Activated naive CD8-positive, alpha-beta T cell treated with anti-CD3 and anti-CD28 coated beads, Interleukin-2, amount 50 U/mL, for 16 hours (primary cell): ENCODE data around the gene GAB4.

Experiments
- DNase-seq: peaks from one replicate; pipeline ENCODE4 v3.0.0-alpha.2; 2020; ENCODE audit warnings: low read depth, low spot score

The GAB4 gene

DNA sequence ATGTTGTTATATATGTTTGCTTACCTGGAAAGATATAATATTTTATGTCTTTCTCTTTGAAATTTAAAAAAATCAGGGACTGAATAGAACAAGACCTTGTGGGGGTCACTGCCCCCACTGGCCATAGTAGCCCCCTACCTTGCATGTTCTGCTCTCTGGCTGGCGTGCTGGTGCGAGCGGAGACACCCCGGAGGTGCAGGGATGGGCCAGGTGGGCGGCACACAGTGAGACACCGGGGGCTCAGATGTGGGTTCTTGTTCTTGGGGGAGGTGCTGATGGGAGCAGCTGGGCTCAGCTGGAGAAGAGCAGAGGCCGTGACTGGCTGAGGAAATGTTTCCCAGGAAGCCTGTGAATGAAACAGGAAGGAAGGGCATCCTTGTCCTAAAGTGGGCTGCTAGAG, 20.2 kb downstream of the GAB4 start:
- DNase-seq = no peak

- DNase-seq = no peak
Measured at GRCh38 chr22:16975155-16975885, 32.7 kb downstream of the GAB4 start.

- DNase-seq = no peak
Measured at GRCh38 chr22:16974298-16975084, 33.5 kb downstream of the GAB4 start.

GRCh38 chr22:16973591-16974297, 34.3 kb downstream of the GAB4 start:
- DNase-seq = no peak

- no peak for DNase-seq
Measured at GRCh38 chr22:16972311-16972710, 35.7 kb downstream of the GAB4 start.

- no peak for DNase-seq
Measured at GRCh38 chr22:16970446-16970845, 37.6 kb downstream of the GAB4 start.

DNA sequence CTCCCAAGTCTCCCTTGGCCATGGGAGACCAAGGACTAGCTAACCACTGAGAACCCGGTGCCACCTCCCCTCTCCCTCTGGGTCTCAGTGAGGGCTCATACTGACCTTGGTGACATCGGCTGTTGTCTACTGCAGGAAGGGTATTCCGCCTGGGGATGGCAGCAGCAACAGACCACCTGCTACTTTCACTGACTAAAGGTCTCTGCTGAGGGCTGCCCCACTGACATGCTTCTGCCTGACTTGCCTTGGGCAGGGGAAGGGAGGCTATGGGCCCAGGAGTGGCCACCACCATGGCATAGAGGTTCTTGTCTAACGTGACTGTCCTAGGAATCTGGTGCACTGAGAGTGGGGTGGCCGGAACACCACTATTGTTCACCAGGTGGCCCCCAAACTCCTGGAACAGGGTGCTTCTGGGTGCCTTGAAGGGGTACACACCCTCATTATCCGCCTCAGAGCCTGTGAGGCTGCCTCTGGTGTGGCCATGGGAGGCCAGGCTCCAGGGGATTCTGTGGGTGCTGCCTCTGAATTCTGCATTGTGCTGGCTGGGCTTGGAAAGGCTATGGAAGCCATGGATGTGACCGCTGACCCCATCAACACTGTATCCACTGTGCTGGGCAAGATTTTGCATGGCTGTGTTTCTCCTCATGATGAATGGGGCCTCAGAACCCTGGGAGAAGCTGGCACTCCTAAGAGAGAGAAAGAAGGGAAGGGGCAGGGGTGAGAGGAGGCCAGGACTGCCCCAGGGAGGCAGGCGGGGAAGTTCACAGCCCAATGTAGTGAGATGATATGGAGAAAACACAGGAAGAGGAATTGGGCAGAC, 38.3 kb downstream of the GAB4 start:
- no peak for DNase-seq

- no peak for DNase-seq
Measured at GRCh38 chr22:16968218-16968595, 39.8 kb downstream of the GAB4 start.

DNA sequence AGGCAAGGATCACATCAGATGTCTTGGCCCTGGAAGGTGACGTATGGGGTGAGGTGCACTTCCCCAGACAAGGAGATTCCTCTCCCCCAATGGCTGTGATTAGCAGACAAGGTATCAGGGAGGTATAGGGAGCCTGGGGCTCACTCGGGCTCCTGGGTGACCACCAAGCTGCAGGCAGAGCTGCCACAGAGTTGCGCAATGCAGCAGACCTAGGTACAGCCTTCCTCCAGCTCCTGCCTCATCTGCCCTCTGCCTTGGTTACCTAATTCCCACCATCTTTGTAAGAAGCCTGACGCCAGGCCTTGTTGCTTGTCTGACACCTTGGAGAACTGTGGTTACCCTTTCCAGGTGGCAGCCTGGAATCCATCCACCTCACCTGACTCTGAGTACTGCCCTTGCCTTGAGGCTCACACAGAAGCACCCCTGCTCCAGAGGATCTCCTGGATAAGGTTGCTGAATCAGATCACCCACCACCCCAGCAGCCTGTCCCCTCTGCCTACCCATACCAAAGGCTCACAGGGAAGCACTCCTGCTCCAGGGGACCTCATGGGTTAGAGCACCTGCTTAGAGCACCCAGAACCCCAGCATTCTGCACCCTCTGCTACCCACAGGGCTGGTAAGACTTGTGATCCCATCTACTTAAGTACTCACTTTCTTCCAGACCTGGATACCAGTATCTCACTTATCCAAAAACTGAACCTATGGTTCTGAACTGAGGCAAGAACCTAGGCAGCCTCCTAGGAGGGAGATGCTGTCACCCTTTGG, 40.4 kb downstream of the GAB4 start:
- DNase-seq = no peak

DNA sequence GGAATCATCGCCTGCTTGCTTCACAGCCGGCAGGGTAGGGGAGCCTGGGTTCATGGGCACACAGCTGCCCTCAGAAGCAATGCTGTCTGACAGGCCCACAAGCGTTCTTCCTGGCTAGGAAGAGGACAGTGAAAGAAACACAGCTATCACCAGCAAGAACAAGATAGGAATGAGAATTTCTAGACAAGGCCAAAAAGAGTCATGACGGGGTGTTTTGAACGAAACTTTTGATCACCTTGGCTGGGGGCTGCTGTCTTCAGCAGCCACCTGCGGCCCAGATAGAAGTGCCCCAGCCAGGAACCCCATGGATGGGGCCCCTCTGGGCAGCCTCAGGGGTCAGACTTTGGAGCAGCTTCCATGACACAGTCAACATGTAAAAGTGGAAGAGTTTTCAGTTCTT, 41.8 kb downstream of the GAB4 start:
- DNase-seq = no peak

DNA sequence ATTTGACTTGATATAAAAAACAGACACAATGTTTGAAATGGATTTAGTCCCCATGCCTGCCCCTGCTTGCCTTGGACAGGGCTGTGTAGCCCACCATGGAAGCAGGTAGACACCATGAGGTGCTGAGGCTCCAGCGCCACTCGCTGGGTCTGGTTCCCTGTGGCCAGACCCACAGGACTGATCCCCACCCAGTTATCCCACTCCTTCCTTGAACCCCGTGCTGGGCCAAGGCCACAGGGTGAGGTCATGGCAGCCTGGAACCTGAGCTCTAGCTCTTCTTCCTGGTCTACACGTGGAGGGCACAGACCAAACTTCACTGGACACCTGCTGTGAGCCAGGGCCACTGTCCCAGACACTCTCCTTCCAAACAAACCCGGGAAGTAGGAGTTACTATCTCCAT, 42.5 kb downstream of the GAB4 start:
- no peak for DNase-seq

- no peak for DNase-seq
Measured at GRCh38 chr22:16965083-16965482, 42.9 kb downstream of the GAB4 start.

DNA sequence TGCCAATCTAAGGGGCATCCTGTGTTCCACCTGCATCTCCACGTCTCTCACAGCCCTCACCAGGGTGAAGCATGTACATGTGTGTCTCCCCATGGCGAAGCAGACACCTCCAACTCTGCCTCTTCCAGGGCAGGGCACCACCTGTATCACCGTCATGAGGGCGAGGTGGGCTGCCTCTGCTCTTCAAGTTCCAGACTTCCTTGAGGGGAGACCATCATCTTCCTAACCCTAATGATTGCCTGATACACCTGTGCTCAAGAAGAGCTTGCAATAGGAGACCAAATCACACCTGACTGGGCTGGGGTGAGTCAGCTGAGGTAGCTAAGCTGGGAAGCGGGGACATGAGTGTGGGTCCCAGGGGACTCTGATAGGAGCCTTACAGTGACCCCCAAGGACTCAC, 43.7 kb downstream of the GAB4 start:
- DNase-seq = no peak

GRCh38 chr22:16963189-16963945, 44.7 kb downstream of the GAB4 start:
- DNase-seq = no peak

GRCh38 chr22:16962501-16962900, 45.5 kb downstream of the GAB4 start:
- no peak for DNase-seq

- no peak for DNase-seq
Measured at GRCh38 chr22:16961477-16962186, 46.4 kb downstream of the GAB4 start.

DNA sequence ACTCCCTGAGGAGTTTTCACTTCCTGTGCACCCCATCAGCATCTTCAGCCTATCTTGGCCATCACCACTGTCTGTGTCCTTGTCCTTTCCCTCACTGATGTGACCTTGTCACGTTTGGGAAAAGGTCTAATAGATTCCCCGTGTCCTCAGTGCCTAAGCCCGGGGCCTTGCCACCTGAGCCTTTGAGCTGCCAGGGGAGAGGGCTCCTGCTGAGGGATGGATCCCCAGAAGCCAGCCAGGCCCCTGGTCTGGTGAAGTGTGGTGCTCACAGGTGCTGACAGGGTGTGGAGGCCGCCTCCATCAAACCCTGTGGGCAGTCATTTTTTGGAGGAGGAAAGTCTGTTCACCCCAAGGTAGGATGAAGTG, 47.2 kb downstream of the GAB4 start:
- no peak for DNase-seq

DNA sequence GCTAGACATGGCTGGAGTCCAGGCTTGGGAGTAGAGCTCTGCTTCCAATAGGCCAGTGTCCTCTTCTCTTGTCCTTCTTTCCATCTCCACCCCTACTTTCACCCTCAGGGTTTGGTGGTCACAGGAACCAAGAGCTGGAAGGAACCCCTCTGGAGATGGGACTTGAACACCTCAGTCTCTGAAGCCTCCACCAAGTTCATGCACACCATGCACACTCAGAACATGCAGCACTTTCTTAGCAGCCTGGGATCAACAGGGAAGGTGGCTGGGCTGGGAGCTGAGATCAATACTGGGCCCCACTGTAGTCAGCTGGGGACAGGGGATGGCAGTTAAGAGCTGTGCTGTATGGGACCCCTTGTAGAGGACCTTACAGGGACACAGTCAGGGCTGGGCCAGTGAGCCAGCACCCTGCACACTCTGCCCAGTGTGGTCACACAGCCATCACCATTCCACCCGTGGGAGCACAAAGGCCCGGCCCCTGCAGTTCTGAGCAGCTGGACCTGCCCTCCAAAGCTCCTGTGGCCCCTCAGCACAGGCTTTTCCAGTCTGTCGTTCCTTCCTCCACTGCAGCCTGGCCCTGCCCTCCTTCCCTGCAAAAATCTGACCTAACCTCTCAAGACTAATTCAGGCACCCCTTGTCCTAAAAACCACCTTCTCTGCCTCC, 47.7 kb downstream of the GAB4 start:
- no peak for DNase-seq

GRCh38 chr22:16959345-16959930, 48.6 kb downstream of the GAB4 start:
- DNase-seq = no peak
